GM21381 (cell line): ENCODE measurements around the gene PIF1.

Experiments
- ATAC-seq: cut with Tn5 transposase; IDR thresholded peaks from one replicate; pipeline ENCODE4 v1.9.1; 2021; ENCODE audit warnings: mild to moderate bottlenecking, moderate library complexity; ENCODE audit not compliant: unreplicated experiment

Gene PIF1

GRCh38 chr15:64775551-64776401 is 49.7 kb downstream of the PIF1 start, which contains the start of gene RBPMS2:
RBPMS2 (minus strand) TSS chr15:64775589; CDS start chr15:64775319, 270 bp downstream.
- no peak for ATAC-seq

DNA sequence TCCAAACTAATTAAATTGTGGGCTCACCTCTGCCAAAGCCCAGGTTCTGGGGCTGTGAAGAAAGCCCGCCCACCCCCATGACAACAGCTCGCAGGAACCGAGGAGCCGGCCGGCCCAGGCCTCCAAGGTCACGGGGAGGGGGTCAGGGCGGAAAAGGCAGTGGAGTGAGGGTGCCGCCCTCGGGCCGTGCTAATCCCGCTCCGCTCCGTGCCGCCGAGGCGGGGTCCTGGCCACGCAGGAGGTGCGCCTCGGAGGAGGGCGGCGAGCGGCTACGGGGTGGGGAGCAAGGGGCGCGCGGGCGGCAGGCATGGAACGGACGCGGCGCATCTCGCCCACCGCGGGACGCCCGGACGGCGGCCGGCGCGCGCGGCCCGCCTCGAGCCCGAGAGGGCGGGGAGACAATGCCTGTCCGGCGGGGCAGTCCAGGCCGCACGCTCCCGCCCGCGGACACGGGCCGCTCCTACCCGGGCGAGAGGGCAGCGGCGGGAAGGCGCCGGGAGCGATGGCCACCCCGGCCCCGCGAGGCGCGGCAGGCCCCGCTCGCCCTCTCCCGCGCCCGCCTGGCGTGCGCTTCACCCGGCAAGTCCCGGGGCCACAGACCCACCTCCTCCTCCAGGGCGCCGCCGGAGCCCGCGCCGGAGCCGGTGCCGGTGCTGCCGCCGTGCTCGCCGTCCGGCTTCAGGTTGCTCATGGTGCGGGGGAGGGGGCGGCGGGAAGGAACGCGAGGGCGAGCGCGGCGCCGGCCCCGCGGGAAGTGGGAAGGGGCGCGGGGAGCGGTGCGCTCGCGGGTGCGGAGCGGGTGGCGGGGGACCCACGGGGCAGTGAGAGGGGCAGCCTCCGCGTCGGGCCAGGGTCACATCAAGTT is 50.6 kb downstream of the PIF1 start:
- ATAC-seq = no peak

DNA sequence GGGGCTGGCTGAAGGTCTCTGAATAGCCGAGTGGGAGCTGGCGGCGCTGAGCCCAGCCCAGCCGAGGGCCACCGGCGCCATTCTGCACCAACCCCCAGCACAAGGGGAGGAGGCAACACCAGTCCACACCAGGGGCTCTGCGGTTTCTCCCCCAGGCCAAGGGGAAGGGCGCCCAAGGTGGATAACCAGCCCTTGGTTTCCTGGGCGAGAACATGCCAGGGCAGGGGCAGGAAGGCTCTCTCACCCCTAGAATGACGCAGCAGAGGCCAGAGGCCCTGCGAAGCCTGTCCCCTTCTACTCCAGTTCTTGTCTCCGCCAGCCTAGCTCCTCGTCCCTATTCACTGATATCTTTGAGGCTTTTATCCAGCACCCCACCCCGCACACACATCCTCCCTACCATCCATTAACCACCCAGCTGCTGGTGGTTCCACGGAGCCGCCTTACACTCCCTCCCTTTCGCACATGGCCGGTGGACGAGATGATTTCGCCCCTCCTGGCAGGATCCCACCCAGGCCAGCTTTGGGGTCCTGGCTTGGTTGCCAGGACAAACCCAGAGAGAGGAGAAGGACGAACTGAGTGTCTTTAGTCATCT is 51.3 kb downstream of the PIF1 start:
- ATAC-seq = no peak

DNA sequence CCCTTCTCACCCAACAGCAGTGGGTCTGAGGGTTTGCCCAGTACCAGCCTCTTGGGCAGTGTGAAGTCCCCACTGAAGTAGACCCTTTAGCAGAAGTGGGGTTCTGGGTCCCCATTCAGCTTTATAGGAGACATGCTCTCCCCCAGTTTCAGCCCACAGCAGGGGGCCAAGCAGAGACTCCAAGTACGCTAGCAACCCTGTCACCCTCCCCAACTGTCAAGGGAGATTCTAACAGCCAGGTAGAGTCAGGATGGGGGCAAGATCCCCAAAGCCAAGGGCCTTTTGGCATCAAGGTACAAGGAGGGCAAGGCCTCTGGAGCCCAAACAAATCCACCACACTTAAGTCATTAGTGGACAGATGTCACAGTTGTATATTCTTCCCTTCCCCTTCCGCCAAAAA is 51.8 kb downstream of the PIF1 start:
- ATAC-seq = no peak

DNA sequence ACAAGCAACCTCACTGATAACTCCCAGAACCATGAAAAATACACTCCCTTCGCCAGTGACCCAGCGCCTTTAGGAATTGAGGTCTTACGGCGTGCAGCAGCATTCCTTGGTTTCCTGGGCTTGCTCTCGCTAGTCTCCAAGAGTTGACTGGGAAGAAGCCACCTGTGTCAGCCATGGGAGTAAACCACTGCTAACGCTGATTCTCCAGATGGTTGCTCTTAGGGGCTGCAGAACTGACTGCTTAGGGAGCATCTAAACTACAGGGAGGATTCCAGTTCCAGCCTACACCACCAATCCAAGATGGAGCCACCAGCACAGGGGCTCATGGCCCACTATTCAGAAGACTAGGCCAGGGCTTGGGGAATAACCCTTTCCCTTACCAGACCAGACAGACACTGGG is 52.5 kb downstream of the PIF1 start:
- ATAC-seq = no peak

GRCh38 chr15:64772488-64772887 is 53.0 kb downstream of the PIF1 start:
- no peak for ATAC-seq

GRCh38 chr15:64770626-64771025 is 54.8 kb downstream of the PIF1 start:
- no peak for ATAC-seq

GRCh38 chr15:64767203-64767602 is 58.2 kb downstream of the PIF1 start:
- no peak for ATAC-seq

DNA sequence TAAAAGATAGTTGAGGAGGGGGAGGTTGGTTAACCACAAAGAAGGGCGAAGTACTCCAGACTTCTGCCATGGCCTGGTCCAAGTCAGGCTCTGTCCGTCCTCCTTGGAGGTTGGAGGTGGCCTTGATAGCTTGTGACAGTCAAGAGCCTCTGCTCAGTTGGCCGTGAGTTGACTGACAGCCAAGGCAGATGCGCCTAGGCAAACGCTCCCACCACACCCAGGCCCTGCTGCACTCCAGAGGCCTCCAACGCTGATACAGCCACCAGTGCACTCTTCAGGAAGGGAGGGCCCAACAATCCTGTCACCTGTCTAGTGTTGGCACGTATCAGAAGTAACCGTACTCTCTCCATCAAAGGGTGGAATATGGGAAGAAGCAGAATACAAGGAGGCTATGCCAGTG is 59.4 kb downstream of the PIF1 start:
- no peak for ATAC-seq
